ENCODE results near the gene WNT9A.

DNA sequence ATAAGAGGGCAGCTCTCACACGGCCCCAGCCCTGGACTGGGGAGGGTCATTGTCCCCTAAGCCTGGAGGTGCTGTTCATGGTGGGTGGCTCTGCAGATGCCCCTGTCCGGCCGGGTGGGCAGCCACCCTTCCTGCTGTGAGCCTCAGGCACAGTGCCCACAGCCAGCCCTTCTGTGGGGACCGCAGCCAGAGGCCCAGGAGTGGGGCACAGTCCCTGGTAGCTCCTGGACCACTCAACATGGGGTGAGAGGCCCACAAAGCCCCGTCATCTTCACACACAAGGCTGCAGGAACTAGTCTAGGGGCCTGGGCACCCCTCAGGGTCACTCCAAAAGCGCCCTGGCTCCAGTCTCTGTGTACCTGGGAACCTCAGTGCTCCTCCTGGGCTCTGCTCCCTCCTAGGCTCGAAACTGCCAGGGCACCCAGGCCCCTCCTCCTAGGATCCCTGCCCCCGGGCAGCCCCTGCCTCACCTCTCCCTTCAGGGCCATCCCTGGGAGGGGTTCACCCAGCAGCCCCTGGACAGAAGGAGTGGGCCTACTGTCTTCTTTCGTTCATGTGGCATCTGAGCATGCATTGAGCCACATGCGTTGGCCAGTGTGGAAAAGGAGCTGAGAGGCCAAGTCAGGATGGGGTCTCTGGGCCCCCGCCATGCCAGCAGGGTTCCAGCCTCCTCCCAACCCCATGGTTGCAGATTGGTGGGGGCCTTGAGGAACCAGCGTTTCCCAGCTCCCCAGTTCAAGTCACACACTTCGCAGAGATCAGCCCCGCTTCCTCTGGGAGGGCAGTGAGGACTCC is 43.0 kb downstream of the WNT9A start:
- TF ChIP-seq, protein P1, sequence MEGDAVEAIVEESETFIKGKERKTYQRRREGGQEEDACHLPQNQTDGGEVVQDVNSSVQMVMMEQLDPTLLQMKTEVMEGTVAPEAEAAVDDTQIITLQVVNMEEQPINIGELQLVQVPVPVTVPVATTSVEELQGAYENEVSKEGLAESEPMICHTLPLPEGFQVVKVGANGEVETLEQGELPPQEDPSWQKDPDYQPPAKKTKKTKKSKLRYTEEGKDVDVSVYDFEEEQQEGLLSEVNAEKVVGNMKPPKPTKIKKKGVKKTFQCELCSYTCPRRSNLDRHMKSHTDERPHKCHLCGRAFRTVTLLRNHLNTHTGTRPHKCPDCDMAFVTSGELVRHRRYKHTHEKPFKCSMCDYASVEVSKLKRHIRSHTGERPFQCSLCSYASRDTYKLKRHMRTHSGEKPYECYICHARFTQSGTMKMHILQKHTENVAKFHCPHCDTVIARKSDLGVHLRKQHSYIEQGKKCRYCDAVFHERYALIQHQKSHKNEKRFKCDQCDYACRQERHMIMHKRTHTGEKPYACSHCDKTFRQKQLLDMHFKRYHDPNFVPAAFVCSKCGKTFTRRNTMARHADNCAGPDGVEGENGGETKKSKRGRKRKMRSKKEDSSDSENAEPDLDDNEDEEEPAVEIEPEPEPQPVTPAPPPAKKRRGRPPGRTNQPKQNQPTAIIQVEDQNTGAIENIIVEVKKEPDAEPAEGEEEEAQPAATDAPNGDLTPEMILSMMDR (IDR thresholded peaks at IDR 0.05), result no peak
- TF ChIP-seq POLR2A (IDR thresholded peaks at IDR 0.05), result no peak
